ENCODE data around the gene ITPA.
"Not testable (repeated sequence)": the region's sequence is repeated elsewhere in the genome, so short reads cannot be mapped to it uniquely, and the experiment has no call there.

Gene ITPA

DNA sequence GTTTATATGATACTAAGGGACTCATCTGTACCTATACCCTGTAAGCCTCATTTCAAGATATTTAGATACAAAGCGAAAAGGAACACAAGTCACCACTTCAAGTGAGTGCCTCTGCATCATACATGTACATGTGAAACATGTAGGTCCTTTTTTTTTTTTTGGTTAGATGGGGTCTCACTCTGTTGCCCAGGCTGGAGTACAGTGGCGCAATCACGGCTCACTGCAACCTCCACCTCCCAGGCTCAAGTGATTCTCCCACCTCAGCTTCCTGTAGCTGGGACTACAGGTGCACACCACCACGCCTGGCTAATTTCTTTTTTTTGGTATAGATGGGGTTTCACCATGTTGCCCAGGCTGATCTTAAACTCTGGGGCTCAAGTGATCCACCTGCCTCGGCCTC, 26.9 kb upstream of the ITPA start:
- H3K27ac ChIP-seq (ENCODE audit: insufficient read depth in 1 of 2, low read depth in 1 of 2, low read length in 2 of 2, poor library complexity in 1 of 2, severe bottlenecking in 2 of 2); H3K4me3 ChIP-seq (ENCODE audit: control insufficient read depth in 1 of 7, extremely low read depth in 1 of 7, insufficient read depth in 4 of 7, low read depth in 2 of 7, low read length in 6 of 7); H3K9me3 ChIP-seq (ENCODE audit: control extremely low read depth in 1 of 5, control insufficient read depth in 4 of 5, insufficient read depth in 2 of 5, low read depth in 1 of 5, low read length in 4 of 5); H3K36me3 ChIP-seq (ENCODE audit: control insufficient read depth in 4 of 4, insufficient read depth in 4 of 4, low read length in 3 of 4); H3K4me1 ChIP-seq (ENCODE audit: control extremely low read depth in 1 of 4, control insufficient read depth in 4 of 4, insufficient read depth in 4 of 4, low read length in 3 of 4); POLR2A ChIA-PET; DNase-seq; H3K27me3 ChIP-seq (replicated peaks in 2 of 5; ENCODE audit: control insufficient read depth in 4 of 5, insufficient read depth in 5 of 5, low read length in 4 of 5): not testable (repeated sequence)
- CTCF ChIA-PET = interaction anchor here (1.1 kb wide), 1 partner anchor 11 kb away, joined by 3 read pairs; no protein-coding TSS in a partner anchor
- 100% methylated on average over 3 of the region's 5 CpGs for WGBS (ENCODE audit: insufficient coverage)

DNA sequence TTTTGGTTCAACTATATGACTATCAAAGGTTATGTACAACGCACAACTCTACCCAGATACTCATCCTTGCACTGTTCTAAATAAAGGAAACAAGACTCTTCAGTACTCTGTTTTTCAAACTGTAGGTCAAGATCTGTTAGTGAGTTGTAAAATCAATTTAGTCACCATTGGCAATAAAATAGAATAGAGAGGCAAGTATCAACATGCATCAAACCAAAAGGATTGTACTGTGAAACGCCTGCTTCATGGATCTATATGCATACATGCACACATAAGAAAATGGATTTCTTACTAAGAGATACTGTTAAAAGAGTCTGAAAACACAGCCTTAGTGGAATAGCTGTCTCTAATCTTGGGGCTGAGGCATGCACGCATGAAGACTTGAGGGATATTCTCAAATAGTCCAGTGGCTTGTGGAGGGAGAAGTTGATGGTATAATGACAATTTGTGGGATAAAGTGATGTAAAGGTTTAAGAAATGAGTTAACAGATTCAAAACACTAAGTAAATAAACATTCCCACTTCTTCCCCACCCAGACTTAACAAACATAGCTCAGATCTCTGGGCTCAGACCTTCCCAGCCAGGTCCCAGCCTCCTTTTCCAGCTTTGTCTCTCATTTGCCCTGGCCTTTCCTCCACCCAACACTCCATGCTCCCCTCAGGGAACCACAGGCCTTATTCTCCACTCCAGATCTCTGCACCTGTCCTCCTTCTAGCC, 25.2 kb upstream of the ITPA start:
- H3K9me3 ChIP-seq (ENCODE audit: control extremely low read depth in 1 of 5, control insufficient read depth in 4 of 5, insufficient read depth in 2 of 5, low read depth in 1 of 5, low read length in 4 of 5) = no peaks in the 10 kb centered on the region
- H3K4me3 ChIP-seq (ENCODE audit: control insufficient read depth in 1 of 7, extremely low read depth in 1 of 7, insufficient read depth in 4 of 7, low read depth in 2 of 7, low read length in 6 of 7) = no peak overlapping the region
- 100% methylated on average over 1 of the region's 3 CpGs for WGBS (ENCODE audit: insufficient coverage)
- H3K36me3 ChIP-seq (ENCODE audit: control insufficient read depth in 4 of 4, insufficient read depth in 4 of 4, low read length in 3 of 4) = peaks cover 0 to 3% (median under 1%) of the 10 kb centered on the region in 4 experiments
- ChIA-PET CTCF (interaction anchor here (1.4 to 1.9 kb wide), 2 partner anchors 9 to 16 kb away, joined by 3 to 7 read pairs; no protein-coding TSS in a partner anchor), POLR2A (interaction anchor here (0.6 kb wide), 1 partner anchor 126 kb away, joined by 5 read pairs; no protein-coding TSS in a partner anchor)
- no peak for DNase-seq
- no peaks in the 10 kb centered on the region for H3K4me1 ChIP-seq (ENCODE audit: control extremely low read depth in 1 of 4, control insufficient read depth in 4 of 4, insufficient read depth in 4 of 4, low read length in 3 of 4)
- H3K27me3 ChIP-seq (replicated peaks in 2 of 5; ENCODE audit: control insufficient read depth in 4 of 5, insufficient read depth in 5 of 5, low read length in 4 of 5) = no peaks in the 10 kb centered on the region
- H3K27ac ChIP-seq (ENCODE audit: insufficient read depth in 1 of 2, low read depth in 1 of 2, low read length in 2 of 2, poor library complexity in 1 of 2, severe bottlenecking in 2 of 2) = no peak overlapping the region

GRCh38 chr20:3187861-3188260, 21.4 kb upstream of the ITPA start:
- DNase-seq; H3K4me1 ChIP-seq (ENCODE audit: control extremely low read depth in 1 of 4, control insufficient read depth in 4 of 4, insufficient read depth in 4 of 4, low read length in 3 of 4); POLR2A ChIA-PET; H3K27me3 ChIP-seq (replicated peaks in 2 of 5; ENCODE audit: control insufficient read depth in 4 of 5, insufficient read depth in 5 of 5, low read length in 4 of 5); H3K9me3 ChIP-seq (ENCODE audit: control extremely low read depth in 1 of 5, control insufficient read depth in 4 of 5, insufficient read depth in 2 of 5, low read depth in 1 of 5, low read length in 4 of 5); H3K4me3 ChIP-seq (ENCODE audit: control insufficient read depth in 1 of 7, extremely low read depth in 1 of 7, insufficient read depth in 4 of 7, low read depth in 2 of 7, low read length in 6 of 7); H3K27ac ChIP-seq (ENCODE audit: insufficient read depth in 1 of 2, low read depth in 1 of 2, low read length in 2 of 2, poor library complexity in 1 of 2, severe bottlenecking in 2 of 2): not testable (repeated sequence)
- H3K36me3 ChIP-seq (ENCODE audit: control insufficient read depth in 4 of 4, insufficient read depth in 4 of 4, low read length in 3 of 4) = peaks cover 8 to 41% (median 29%) of the 10 kb centered on the region in 4 experiments
- CTCF ChIA-PET = interaction anchor here (1.2 kb wide), 1 partner anchor 13 kb away, joined by 3 read pairs; no protein-coding TSS in a partner anchor
- whole genome bisulfite sequencing (ENCODE audit: insufficient coverage) = 98% methylated on average over 6 of the region's 9 CpGs

GRCh38 chr20:3188823-3189413, 20.4 kb upstream of the ITPA start:
- 94% methylated on average over 3 of the region's 3 CpGs for WGBS (ENCODE audit: insufficient coverage)

DNA sequence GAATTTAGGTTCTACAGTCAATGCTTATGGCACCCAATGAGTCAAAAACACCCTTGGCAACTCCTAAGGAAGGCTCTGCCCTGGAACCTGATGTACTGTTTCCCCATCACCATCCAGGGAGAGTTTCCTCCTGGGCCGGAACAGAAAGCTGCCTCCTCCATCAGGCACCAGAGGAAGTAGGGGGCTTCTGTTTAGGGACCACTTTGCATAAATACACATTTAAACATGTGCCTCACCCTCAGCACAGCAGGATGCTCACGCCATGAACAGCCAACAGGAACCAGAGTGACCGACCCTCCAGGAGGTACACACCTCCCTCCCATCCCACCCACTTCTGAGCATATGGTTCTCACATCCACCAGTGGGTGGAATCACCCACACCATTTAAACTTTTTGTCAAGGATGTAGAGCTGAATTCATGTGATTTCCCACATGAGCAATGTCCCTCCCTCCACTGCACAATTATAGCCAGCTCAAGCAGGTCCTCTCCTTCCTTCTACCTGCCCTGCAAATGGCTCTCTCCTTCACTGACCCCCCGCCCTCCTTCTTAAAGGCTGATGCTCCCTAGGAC, 19.7 kb upstream of the ITPA start:
- H3K27ac ChIP-seq (ENCODE audit: insufficient read depth in 1 of 2, low read depth in 1 of 2, low read length in 2 of 2, poor library complexity in 1 of 2, severe bottlenecking in 2 of 2) = no peak overlapping the region
- H3K4me1 ChIP-seq (ENCODE audit: control extremely low read depth in 1 of 4, control insufficient read depth in 4 of 4, insufficient read depth in 4 of 4, low read length in 3 of 4) = no peaks in the 10 kb centered on the region
- H3K27me3 ChIP-seq (replicated peaks in 2 of 5; ENCODE audit: control insufficient read depth in 4 of 5, insufficient read depth in 5 of 5, low read length in 4 of 5) = no peaks in the 10 kb centered on the region
- 80% methylated on average over 1 of the region's 4 CpGs for WGBS (ENCODE audit: insufficient coverage)
- no peak overlapping the region for H3K4me3 ChIP-seq (ENCODE audit: control insufficient read depth in 1 of 7, extremely low read depth in 1 of 7, insufficient read depth in 4 of 7, low read depth in 2 of 7, low read length in 6 of 7)
- no peak for DNase-seq
- ChIA-PET POLR2A (no interaction called here), CTCF (interaction anchor here (0.6 to 1.1 kb wide), 3 partner anchors 11 to 400 kb away, joined by 3 to 5 read pairs (median 3); no protein-coding TSS in a partner anchor)
- no peaks in the 10 kb centered on the region for H3K9me3 ChIP-seq (ENCODE audit: control extremely low read depth in 1 of 5, control insufficient read depth in 4 of 5, insufficient read depth in 2 of 5, low read depth in 1 of 5, low read length in 4 of 5)
- peaks cover 14 to 57% (median 39%) of the 10 kb centered on the region in 4 experiments for H3K36me3 ChIP-seq (ENCODE audit: control insufficient read depth in 4 of 4, insufficient read depth in 4 of 4, low read length in 3 of 4)

More at GRCh38 chr20:3188823-3189413, 20.4 kb upstream of the ITPA start:
- no peaks in the 10 kb centered on the region for H3K4me1 ChIP-seq (ENCODE audit: control extremely low read depth in 1 of 4, control insufficient read depth in 4 of 4, insufficient read depth in 4 of 4, low read length in 3 of 4)
- no peak overlapping the region for H3K27ac ChIP-seq (ENCODE audit: insufficient read depth in 1 of 2, low read depth in 1 of 2, low read length in 2 of 2, poor library complexity in 1 of 2, severe bottlenecking in 2 of 2)
- POLR2A ChIA-PET = no interaction called here
- H3K36me3 ChIP-seq (ENCODE audit: control insufficient read depth in 4 of 4, insufficient read depth in 4 of 4, low read length in 3 of 4) = peaks cover 8 to 50% (median 33%) of the 10 kb centered on the region in 4 experiments
- no peak for DNase-seq
- CTCF ChIA-PET = no interaction called here
- no peaks in the 10 kb centered on the region for H3K27me3 ChIP-seq (replicated peaks in 2 of 5; ENCODE audit: control insufficient read depth in 4 of 5, insufficient read depth in 5 of 5, low read length in 4 of 5)
- no peak overlapping the region for H3K4me3 ChIP-seq (ENCODE audit: control insufficient read depth in 1 of 7, extremely low read depth in 1 of 7, insufficient read depth in 4 of 7, low read depth in 2 of 7, low read length in 6 of 7)
- H3K9me3 ChIP-seq (ENCODE audit: control extremely low read depth in 1 of 5, control insufficient read depth in 4 of 5, insufficient read depth in 2 of 5, low read depth in 1 of 5, low read length in 4 of 5) = no peaks in the 10 kb centered on the region

DNA sequence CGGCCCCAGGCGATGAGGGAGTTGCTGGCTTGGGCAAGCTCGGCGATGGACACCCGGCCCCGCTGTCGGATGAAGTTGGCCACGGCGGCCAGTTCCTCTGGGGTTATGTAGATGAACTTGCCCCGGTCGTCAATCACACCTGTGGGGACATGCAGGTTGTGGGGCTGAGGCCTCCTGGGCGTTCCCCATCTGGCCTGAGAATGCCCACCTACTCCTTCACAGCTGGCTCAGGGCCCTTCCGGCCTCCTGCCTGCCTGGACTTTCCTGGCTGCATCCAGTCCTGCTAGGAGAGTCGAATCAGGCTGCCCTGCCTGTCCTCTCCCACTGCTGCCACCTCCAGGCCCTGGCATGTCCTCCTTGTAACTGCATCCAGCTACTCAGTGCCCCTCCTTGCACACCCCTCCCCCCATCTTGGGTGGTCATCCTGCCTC, 18.6 kb upstream of the ITPA start:
- H3K27ac ChIP-seq (ENCODE audit: insufficient read depth in 1 of 2, low read depth in 1 of 2, low read length in 2 of 2, poor library complexity in 1 of 2, severe bottlenecking in 2 of 2) = no peak overlapping the region
- ChIA-PET CTCF (interaction anchor here (0.8 kb wide), 1 partner anchor 23 kb away, joined by 3 read pairs; no protein-coding TSS in a partner anchor), POLR2A (no interaction called here)
- H3K4me3 ChIP-seq (ENCODE audit: control insufficient read depth in 1 of 7, extremely low read depth in 1 of 7, insufficient read depth in 4 of 7, low read depth in 2 of 7, low read length in 6 of 7) = no peak overlapping the region
- WGBS (ENCODE audit: insufficient coverage) = 96% methylated on average over 12 of the region's 14 CpGs
- peaks cover 16 to 68% (median 48%) of the 10 kb centered on the region in 4 experiments for H3K36me3 ChIP-seq (ENCODE audit: control insufficient read depth in 4 of 4, insufficient read depth in 4 of 4, low read length in 3 of 4)
- H3K9me3 ChIP-seq (ENCODE audit: control extremely low read depth in 1 of 5, control insufficient read depth in 4 of 5, insufficient read depth in 2 of 5, low read depth in 1 of 5, low read length in 4 of 5) = no peaks in the 10 kb centered on the region
- no peak for DNase-seq
- no peaks in the 10 kb centered on the region for H3K4me1 ChIP-seq (ENCODE audit: control extremely low read depth in 1 of 4, control insufficient read depth in 4 of 4, insufficient read depth in 4 of 4, low read length in 3 of 4)
- H3K27me3 ChIP-seq (replicated peaks in 2 of 5; ENCODE audit: control insufficient read depth in 4 of 5, insufficient read depth in 5 of 5, low read length in 4 of 5) = no peaks in the 10 kb centered on the region

All from common myeloid progenitor, CD34-positive (primary cell).